Measurements from ENCODE around the gene PIK3C3.
"Not testable (repeated sequence)": the region's sequence is repeated elsewhere in the genome, so short reads cannot be mapped to it uniquely, and the experiment has no call there.

PIK3C3 gene

GRCh38 chr18:42024131-42024530 is 69.1 kb downstream of the PIK3C3 start:
- DNase-seq (ENCODE audit: low spot score), result no peak

- DNase-seq (ENCODE audit: low spot score), result no peak
Measured at GRCh38 chr18:42025491-42025890, 70.5 kb downstream of the PIK3C3 start.

GRCh38 chr18:42025974-42026625 is 71.1 kb downstream of the PIK3C3 start:
- DNase-seq (ENCODE audit: low spot score), result no peak

GRCh38 chr18:42028247-42028832 is 73.3 kb downstream of the PIK3C3 start:
- DNase-seq (ENCODE audit: low spot score), result peak; percentile 22

GRCh38 chr18:42029092-42029491 is 74.1 kb downstream of the PIK3C3 start:
- no peak for DNase-seq (ENCODE audit: low spot score)

- no peak for DNase-seq (ENCODE audit: low spot score)
Measured at GRCh38 chr18:42030586-42031182, 75.7 kb downstream of the PIK3C3 start.

GRCh38 chr18:42032447-42032846 is 77.4 kb downstream of the PIK3C3 start:
- no peak for DNase-seq (ENCODE audit: low spot score)

- DNase-seq (ENCODE audit: low spot score), result no peak
Measured at GRCh38 chr18:42033137-42033810, 78.2 kb downstream of the PIK3C3 start.

- DNase-seq (ENCODE audit: low spot score), result no peak
Measured at GRCh38 chr18:42038936-42039335, 83.9 kb downstream of the PIK3C3 start.

- no peak for DNase-seq (ENCODE audit: low spot score)
Measured at GRCh38 chr18:42039396-42039795, 84.4 kb downstream of the PIK3C3 start.

- no peak for DNase-seq (ENCODE audit: low spot score)
Measured at GRCh38 chr18:42041793-42042192, 86.8 kb downstream of the PIK3C3 start.

- DNase-seq (ENCODE audit: low spot score), result no peak
Measured at GRCh38 chr18:42045346-42045745, 90.3 kb downstream of the PIK3C3 start.

- DNase-seq (ENCODE audit: low spot score), result no peak
Measured at GRCh38 chr18:42047721-42048120, 92.7 kb downstream of the PIK3C3 start.

- no peak for DNase-seq (ENCODE audit: low spot score)
Measured at GRCh38 chr18:42048158-42048557, 93.1 kb downstream of the PIK3C3 start.

GRCh38 chr18:42049536-42049935 is 94.5 kb downstream of the PIK3C3 start:
- DNase-seq (ENCODE audit: low spot score), result not testable (repeated sequence)

- no peak for DNase-seq (ENCODE audit: low spot score)
Measured at GRCh38 chr18:42051411-42051810, 96.4 kb downstream of the PIK3C3 start.

GRCh38 chr18:42052122-42052708 is 97.2 kb downstream of the PIK3C3 start:
- DNase-seq (ENCODE audit: low spot score), result no peak

- peak; percentile 50 for DNase-seq (ENCODE audit: low spot score)
Measured at GRCh38 chr18:42053188-42053781, 98.3 kb downstream of the PIK3C3 start.

- no peak for DNase-seq (ENCODE audit: low spot score)
Measured at GRCh38 chr18:42064109-42064508, 109.1 kb downstream of the PIK3C3 start.

GRCh38 chr18:42067518-42067917 is 112.5 kb downstream of the PIK3C3 start:
- no peak for DNase-seq (ENCODE audit: low spot score)

GRCh38 chr18:42068030-42068429 is 113.0 kb downstream of the PIK3C3 start:
- no peak for DNase-seq (ENCODE audit: low spot score)

- no peak for DNase-seq (ENCODE audit: low spot score)
Measured at GRCh38 chr18:42069036-42069435, 114.0 kb downstream of the PIK3C3 start.
